ENCODE data around the gene FBXO5.

DNA sequence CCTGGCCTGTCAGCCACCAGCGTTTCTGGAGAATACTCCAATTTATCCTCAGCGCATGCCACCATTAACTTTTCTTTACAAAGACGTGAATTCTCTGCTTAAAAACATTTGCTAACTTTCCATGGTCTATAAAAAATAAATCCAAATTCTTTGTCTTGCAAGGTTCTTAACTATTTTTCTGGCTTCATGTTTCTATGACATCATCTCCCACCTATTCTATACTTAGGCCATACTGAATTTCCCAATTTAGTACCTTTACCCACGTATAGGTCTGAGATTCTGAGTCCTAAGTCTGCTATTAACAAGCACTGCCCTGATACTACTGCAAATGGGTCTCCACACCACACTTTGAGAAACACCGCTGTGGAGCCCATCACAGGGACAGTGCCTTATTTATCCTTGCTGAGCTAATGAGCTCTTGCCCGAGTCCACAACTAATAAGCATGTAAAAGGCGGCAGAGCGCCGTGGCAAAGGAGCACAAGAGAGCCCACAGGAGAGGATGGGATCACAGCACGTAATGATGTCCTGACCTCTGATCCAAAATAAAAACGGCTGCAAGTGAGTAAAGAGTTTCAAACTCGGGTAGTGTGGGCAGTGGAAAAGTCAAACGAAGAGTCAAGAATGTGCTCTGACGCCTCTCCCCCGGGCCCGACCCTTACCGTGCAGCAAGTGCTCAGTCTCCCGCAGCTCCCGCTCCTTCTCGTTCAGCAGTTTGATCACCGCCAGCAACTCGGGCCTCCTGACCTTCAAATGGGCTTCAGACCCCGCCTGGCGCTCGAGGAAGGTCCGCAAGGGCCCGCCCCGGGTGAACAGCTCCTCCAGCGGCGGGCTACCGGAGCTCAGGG is 19.1 kb upstream of the FBXO5 start:
- TF ChIP-seq, protein P1, sequence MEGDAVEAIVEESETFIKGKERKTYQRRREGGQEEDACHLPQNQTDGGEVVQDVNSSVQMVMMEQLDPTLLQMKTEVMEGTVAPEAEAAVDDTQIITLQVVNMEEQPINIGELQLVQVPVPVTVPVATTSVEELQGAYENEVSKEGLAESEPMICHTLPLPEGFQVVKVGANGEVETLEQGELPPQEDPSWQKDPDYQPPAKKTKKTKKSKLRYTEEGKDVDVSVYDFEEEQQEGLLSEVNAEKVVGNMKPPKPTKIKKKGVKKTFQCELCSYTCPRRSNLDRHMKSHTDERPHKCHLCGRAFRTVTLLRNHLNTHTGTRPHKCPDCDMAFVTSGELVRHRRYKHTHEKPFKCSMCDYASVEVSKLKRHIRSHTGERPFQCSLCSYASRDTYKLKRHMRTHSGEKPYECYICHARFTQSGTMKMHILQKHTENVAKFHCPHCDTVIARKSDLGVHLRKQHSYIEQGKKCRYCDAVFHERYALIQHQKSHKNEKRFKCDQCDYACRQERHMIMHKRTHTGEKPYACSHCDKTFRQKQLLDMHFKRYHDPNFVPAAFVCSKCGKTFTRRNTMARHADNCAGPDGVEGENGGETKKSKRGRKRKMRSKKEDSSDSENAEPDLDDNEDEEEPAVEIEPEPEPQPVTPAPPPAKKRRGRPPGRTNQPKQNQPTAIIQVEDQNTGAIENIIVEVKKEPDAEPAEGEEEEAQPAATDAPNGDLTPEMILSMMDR (IDR thresholded peaks at IDR 0.05) = no peak
- TF ChIP-seq POLR2A (IDR thresholded peaks at IDR 0.05) (no peak), EP300 (IDR thresholded peaks at IDR 0.05) (no peak), POLR2AphosphoS5 (IDR thresholded peaks at IDR 0.05) (no peak)
